ENCODE measurements around the gene TEFM. TPM values are rescaled to one million over a fixed set of nuclear protein-coding genes. Genes with fewer than 3 reads are reported as not detected.
"Not testable (repeated sequence)": the region's sequence is repeated elsewhere in the genome, so short reads cannot be mapped to it uniquely, and the experiment has no call there.

Gene TEFM
- total RNA-seq, 4 donors from 2014 or later, result 4.7 to 11.0 (median 6.3) TPM

GRCh38 chr17:30920282-30920681 is 14.2 kb upstream of the TEFM start:
- Histone ChIP-seq H3K4me3 (no peak overlapping the region), H3K9me3 (no peaks in the 10 kb centered on the region), H3K27me3 (peaks cover 26% of the 10 kb centered on the region), H3K36me3 (no peaks in the 10 kb centered on the region), H3K27ac (no peak overlapping the region), H3K4me1 (peaks cover 27% of the 10 kb centered on the region)
- no peak for DNase-seq (ENCODE audit: low spot score in 2 of 2)
- WGBS, result 67% methylated on average over 4 of the region's 4 CpGs
- no peak for TF ChIP-seq POLR2A (IDR thresholded peaks at IDR 0.05)
- no peak for TF ChIP-seq POLR2AphosphoS5 (IDR thresholded peaks at IDR 0.05)
- no peak for TF ChIP-seq EP300 (IDR thresholded peaks at IDR 0.05)
- TF ChIP-seq, protein P1, sequence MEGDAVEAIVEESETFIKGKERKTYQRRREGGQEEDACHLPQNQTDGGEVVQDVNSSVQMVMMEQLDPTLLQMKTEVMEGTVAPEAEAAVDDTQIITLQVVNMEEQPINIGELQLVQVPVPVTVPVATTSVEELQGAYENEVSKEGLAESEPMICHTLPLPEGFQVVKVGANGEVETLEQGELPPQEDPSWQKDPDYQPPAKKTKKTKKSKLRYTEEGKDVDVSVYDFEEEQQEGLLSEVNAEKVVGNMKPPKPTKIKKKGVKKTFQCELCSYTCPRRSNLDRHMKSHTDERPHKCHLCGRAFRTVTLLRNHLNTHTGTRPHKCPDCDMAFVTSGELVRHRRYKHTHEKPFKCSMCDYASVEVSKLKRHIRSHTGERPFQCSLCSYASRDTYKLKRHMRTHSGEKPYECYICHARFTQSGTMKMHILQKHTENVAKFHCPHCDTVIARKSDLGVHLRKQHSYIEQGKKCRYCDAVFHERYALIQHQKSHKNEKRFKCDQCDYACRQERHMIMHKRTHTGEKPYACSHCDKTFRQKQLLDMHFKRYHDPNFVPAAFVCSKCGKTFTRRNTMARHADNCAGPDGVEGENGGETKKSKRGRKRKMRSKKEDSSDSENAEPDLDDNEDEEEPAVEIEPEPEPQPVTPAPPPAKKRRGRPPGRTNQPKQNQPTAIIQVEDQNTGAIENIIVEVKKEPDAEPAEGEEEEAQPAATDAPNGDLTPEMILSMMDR (IDR thresholded peaks at IDR 0.05), result no peak

- Histone ChIP-seq H3K27ac (no peak overlapping the region), H3K36me3 (no peaks in the 10 kb centered on the region), H3K4me1 (peaks cover 17% of the 10 kb centered on the region), H3K9me3 (no peaks in the 10 kb centered on the region), H3K27me3 (peaks cover 5% of the 10 kb centered on the region), H3K4me3 (no peak overlapping the region)
- no peak for TF ChIP-seq POLR2AphosphoS5 (IDR thresholded peaks at IDR 0.05)
- TF ChIP-seq, protein P1 (IDR thresholded peaks at IDR 0.05), result no peak
- no peak for DNase-seq (ENCODE audit: low spot score in 2 of 2)
Observed at GRCh38 chr17:30917050-30917449, 11.0 kb upstream of the TEFM start.

- no peak for TF ChIP-seq POLR2AphosphoS5 (IDR thresholded peaks at IDR 0.05)
- TF ChIP-seq, protein P1 (IDR thresholded peaks at IDR 0.05), result no peak
- no peak for TF ChIP-seq POLR2A (IDR thresholded peaks at IDR 0.05)
- TF ChIP-seq EP300 (IDR thresholded peaks at IDR 0.05), result no peak
- WGBS, result 76% methylated on average over 5 of the region's 5 CpGs
- Histone ChIP-seq H3K36me3 (no peaks in the 10 kb centered on the region), H3K4me3 (no peak overlapping the region), H3K9me3 (no peaks in the 10 kb centered on the region), H3K27ac (no peak overlapping the region), H3K27me3 (no peaks in the 10 kb centered on the region), H3K4me1 (peaks cover 7% of the 10 kb centered on the region)
- DNase-seq (ENCODE audit: low spot score in 2 of 2), result no peak
Observed at GRCh38 chr17:30915833-30916611, 10.0 kb upstream of the TEFM start.

DNA sequence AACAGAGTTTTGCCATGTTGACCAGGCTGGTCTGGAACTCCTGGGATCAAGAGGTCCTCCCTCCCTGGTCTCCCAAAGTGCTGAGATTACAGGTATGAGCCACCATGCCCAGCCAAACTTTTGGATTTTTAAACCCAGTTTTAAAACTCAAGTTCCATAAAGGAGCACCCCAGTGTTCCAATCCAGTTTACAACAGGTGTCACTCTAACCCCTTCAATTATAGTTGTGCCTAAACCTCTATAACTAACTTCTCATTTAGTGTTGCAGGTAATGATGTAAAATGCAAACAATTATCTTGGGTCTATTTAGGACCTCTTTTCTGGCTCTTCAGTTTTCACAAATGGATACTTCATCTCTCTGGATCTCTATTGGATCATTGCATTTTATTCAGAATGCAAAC is 7.9 kb upstream of the TEFM start:
- H3K9me3 ChIP-seq, result no peaks in the 10 kb centered on the region
- H3K4me3 ChIP-seq, result no peak overlapping the region
- H3K27ac ChIP-seq, result no peak overlapping the region
- no peaks in the 10 kb centered on the region for H3K36me3 ChIP-seq
- H3K27me3 ChIP-seq, result no peaks in the 10 kb centered on the region
- TF ChIP-seq, protein P1 (IDR thresholded peaks at IDR 0.05), result no peak
- TF ChIP-seq POLR2AphosphoS5 (IDR thresholded peaks at IDR 0.05) (no peak), EP300 (IDR thresholded peaks at IDR 0.05) (no peak), POLR2A (IDR thresholded peaks at IDR 0.05) (no peak)
- no peaks in the 10 kb centered on the region for H3K4me1 ChIP-seq
- DNase-seq (ENCODE audit: low spot score in 2 of 2), result no peak

GRCh38 chr17:30910151-30910550 is 4.1 kb upstream of the TEFM start:
- not testable (repeated sequence) for H3K9me3 ChIP-seq; H3K4me3 ChIP-seq; H3K27me3 ChIP-seq; DNase-seq (ENCODE audit: low spot score in 2 of 2); H3K36me3 ChIP-seq; H3K27ac ChIP-seq
- peaks cover 14% of the 10 kb centered on the region for H3K4me1 ChIP-seq
- WGBS, result 92% methylated on average over 7 of the region's 7 CpGs
